Natural killer cell (primary cell): ENCODE data around the gene CDH20. TPM values are rescaled to one million over a fixed set of nuclear protein-coding genes. Genes with fewer than 3 reads are reported as not detected.
"Not testable (repeated sequence)": the region's sequence is repeated elsewhere in the genome, so short reads cannot be mapped to it uniquely, and the experiment has no call there.

Source experiments
- ATAC-seq, 3 donors: fragments of 150-1000 bp in 2 of 3; fragments of 200-7000 bp in 1 of 3; cut with Tn5 transposase; 1 replicate in 1 of 3; 2 replicates in 2 of 3; pipeline ENCODE4 v1.10.0; 2021; ENCODE audit warnings: mild to moderate bottlenecking in 2 of 3, moderate library complexity in 2 of 3
- DNase-seq, 2 donors: peaks; one replicate each; pipeline versions ENCODE4 v3.0.0 to v3.0.0-alpha.2; 2013 to 2021; ENCODE audit warnings: mixed read lengths in 1 of 2
- H3K27ac ChIP-seq: one replicate; pipeline ENCODE4 v1.5.1; 2013; ENCODE audit warnings: mild to moderate bottlenecking, low read length
- H3K27me3 ChIP-seq: one replicate; pipeline ENCODE4 v1.6.1; 2013; ENCODE audit warnings: low read length; ENCODE audit not compliant: control insufficient read depth, insufficient read depth
- H3K36me3 ChIP-seq: one replicate; pipeline ENCODE4 v1.6.1; 2013; ENCODE audit warnings: low read length; ENCODE audit not compliant: control insufficient read depth, insufficient read depth
- H3K4me1 ChIP-seq: one replicate; pipeline ENCODE4 v1.6.1; 2013; ENCODE audit warnings: low read length; ENCODE audit not compliant: control insufficient read depth, insufficient read depth
- H3K4me3 ChIP-seq: one replicate; pipeline ENCODE4 v1.5.1; 2013; ENCODE audit warnings: low read length
- H3K9me3 ChIP-seq: one replicate; pipeline ENCODE4 v1.6.1; 2013; ENCODE audit warnings: low read length; ENCODE audit not compliant: control insufficient read depth, insufficient read depth
- H3K27ac Mint-ChIP-seq, 2 donors: one replicate each; pipeline ENCODE4 v1.8.0; 2022; ENCODE audit warnings: mild to moderate bottlenecking in 2 of 2, mixed read lengths in 2 of 2, moderate library complexity in 1 of 2
- H3K27me3 Mint-ChIP-seq, 2 donors: one replicate each; pipeline ENCODE4 v1.8.0; 2022; ENCODE audit warnings: low read depth in 2 of 2, mixed read lengths in 2 of 2
- H3K36me3 Mint-ChIP-seq: one replicate; pipeline ENCODE4 v1.8.0; 2022; ENCODE audit warnings: mixed read lengths
- H3K4me1 Mint-ChIP-seq, 2 donors: one replicate each; pipeline ENCODE4 v1.8.0; 2022; ENCODE audit warnings: mixed read lengths in 2 of 2
- H3K4me3 Mint-ChIP-seq: one replicate; pipeline ENCODE4 v1.8.0; 2022; ENCODE audit warnings: mild to moderate bottlenecking, moderate library complexity, mixed read lengths
- H3K9me3 Mint-ChIP-seq, 2 donors: one replicate each; pipeline ENCODE4 v1.8.0; 2022; ENCODE audit warnings: mixed read lengths in 2 of 2
- WGBS: methylation state at CpG from one replicate; pipeline ENCODE4 v1.1.7; 2013; ENCODE audit warnings: missing lambda C conversion rate; ENCODE audit not compliant: insufficient coverage; 5-methylcytosine and 5-hydroxymethylcytosine counted together
- intact Hi-C: fragments of 100-400 bp; cut with micrococcal nuclease; formaldehyde crosslinking; loops from one replicate; pipeline ENCODE4 v1.14.2; 2022
- total RNA-seq, 4 donors: library from RNA; stranded (reverse); fragments of 120-200 nt in 1 of 4; gene quantifications; one replicate each; pipeline versions ENCODE4 v1.2.3 to v1.2.4, GENCODE V29; 2013 to 2022
- TF ChIP-seq, protein P1 (sequence below): fragments of 200-600 bp; IDR thresholded peaks from one replicate; pipeline ENCODE4 v1.8.0; 2022; ENCODE audit warnings: antibody characterized with exemption

Gene CDH20
- total RNA-seq, 3 donors from 2014 or later (not counting 1 experiment from before 2014, with no cell fraction given), result 0.09 to 0.10 TPM; not detected in 1

DNA sequence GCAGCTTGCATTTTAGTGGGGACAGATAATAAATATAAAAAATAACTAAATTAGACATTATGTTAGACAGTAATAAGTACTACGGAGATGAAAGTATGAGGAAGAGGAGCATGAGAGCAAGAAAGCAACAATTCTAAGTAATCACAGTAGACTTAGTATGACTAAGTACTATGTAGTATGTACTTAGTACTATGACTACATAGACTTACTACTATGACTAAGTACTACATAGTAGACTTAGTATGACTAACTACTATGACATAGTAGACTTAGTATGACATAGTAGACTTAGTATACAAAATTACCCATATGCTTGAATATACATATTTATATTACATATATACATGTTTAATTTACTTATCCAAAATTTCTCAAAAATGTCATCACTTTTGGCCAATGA is 29.3 kb downstream of the CDH20 start:
- H3K9me3 ChIP-seq, result no peaks in the 10 kb centered on the region
- Mint-ChIP-seq H3K27ac (no peak overlapping the region), H3K36me3 (no peaks in the 10 kb centered on the region), H3K27me3 (peaks cover 0 to 8% of the 10 kb centered on the region in 2 donors), H3K4me3 (no peak overlapping the region), H3K9me3 (peaks cover 0 to 2% of the 10 kb centered on the region in 2 donors), H3K4me1 (peaks cover 12% of the 10 kb centered on the region in 2 donors)
- H3K36me3 ChIP-seq, result no peaks in the 10 kb centered on the region
- WGBS, result no CpG with 5 or more reads among the region's 1 CpG
- no peak for ATAC-seq
- H3K4me1 ChIP-seq, result no peaks in the 10 kb centered on the region
- H3K27me3 ChIP-seq, result peaks cover 2% of the 10 kb centered on the region
- DNase-seq, result no peak
- H3K4me3 ChIP-seq, result no peak overlapping the region
- H3K27ac ChIP-seq, result no peak overlapping the region
- TF ChIP-seq, protein P1, sequence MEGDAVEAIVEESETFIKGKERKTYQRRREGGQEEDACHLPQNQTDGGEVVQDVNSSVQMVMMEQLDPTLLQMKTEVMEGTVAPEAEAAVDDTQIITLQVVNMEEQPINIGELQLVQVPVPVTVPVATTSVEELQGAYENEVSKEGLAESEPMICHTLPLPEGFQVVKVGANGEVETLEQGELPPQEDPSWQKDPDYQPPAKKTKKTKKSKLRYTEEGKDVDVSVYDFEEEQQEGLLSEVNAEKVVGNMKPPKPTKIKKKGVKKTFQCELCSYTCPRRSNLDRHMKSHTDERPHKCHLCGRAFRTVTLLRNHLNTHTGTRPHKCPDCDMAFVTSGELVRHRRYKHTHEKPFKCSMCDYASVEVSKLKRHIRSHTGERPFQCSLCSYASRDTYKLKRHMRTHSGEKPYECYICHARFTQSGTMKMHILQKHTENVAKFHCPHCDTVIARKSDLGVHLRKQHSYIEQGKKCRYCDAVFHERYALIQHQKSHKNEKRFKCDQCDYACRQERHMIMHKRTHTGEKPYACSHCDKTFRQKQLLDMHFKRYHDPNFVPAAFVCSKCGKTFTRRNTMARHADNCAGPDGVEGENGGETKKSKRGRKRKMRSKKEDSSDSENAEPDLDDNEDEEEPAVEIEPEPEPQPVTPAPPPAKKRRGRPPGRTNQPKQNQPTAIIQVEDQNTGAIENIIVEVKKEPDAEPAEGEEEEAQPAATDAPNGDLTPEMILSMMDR, result no peak
- intact Hi-C loops, result no loop called here

GRCh38 chr18:61364953-61365352 is 31.7 kb downstream of the CDH20 start:
- Mint-ChIP-seq H3K4me1 (peaks cover 11 to 12% of the 10 kb centered on the region in 2 donors), H3K27ac (no peak overlapping the region), H3K27me3 (peaks cover 0 to 8% of the 10 kb centered on the region in 2 donors), H3K4me3 (no peak overlapping the region), H3K36me3 (no peaks in the 10 kb centered on the region), H3K9me3 (peaks cover 0 to 2% of the 10 kb centered on the region in 2 donors)
- TF ChIP-seq, protein P1, result no peak
- no peak overlapping the region for H3K27ac ChIP-seq
- intact Hi-C loops, result no loop called here
- no peaks in the 10 kb centered on the region for H3K36me3 ChIP-seq
- H3K4me1 ChIP-seq, result no peaks in the 10 kb centered on the region
- 86% methylated on average over 1 of the region's 1 CpG for WGBS
- no peaks in the 10 kb centered on the region for H3K9me3 ChIP-seq
- no peak for ATAC-seq
- H3K27me3 ChIP-seq, result peaks cover 2% of the 10 kb centered on the region
- no peak for DNase-seq
- no peak overlapping the region for H3K4me3 ChIP-seq

- intact Hi-C loops, result no loop called here
- Mint-ChIP-seq H3K9me3 (peaks cover 0 to 2% of the 10 kb centered on the region in 2 donors), H3K36me3 (no peaks in the 10 kb centered on the region), H3K27me3 (peaks cover 0 to 8% of the 10 kb centered on the region in 2 donors), H3K4me3 (no peak overlapping the region), H3K4me1 (no peaks in the 10 kb centered on the region), H3K27ac (no peak overlapping the region)
- no peak for DNase-seq
- no peaks in the 10 kb centered on the region for H3K36me3 ChIP-seq
- H3K27me3 ChIP-seq, result peaks cover 2% of the 10 kb centered on the region
- 80% methylated on average over 1 of the region's 2 CpGs for WGBS
- TF ChIP-seq, protein P1, result no peak
- no peaks in the 10 kb centered on the region for H3K9me3 ChIP-seq
- no peaks in the 10 kb centered on the region for H3K4me1 ChIP-seq
- H3K27ac ChIP-seq, result no peak overlapping the region
- ATAC-seq, result no peak
- H3K4me3 ChIP-seq, result no peak overlapping the region
Measured at GRCh38 chr18:61368001-61368400, 34.8 kb downstream of the CDH20 start.

DNA sequence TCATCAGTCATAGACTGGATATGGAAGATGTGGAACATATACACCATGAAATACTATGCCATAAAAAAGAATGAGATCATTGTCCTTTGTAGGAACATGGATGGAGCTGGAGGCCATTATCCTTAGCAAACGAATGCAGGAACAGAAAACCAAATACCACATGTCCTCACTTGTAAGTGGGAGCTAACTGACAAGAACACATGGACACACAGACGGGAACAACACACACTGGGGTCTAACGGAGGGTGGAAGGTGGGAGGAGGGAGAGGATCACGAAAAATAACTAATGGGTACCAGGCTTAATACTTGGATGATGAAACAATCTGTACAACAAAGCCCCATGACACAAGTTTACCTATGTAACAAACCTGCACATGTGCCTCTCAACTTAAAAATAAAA is 36.4 kb downstream of the CDH20 start:
- H3K27ac ChIP-seq, H3K27me3 Mint-ChIP-seq, H3K4me3 Mint-ChIP-seq, H3K4me3 ChIP-seq, ATAC-seq, H3K27ac Mint-ChIP-seq, H3K9me3 ChIP-seq, H3K36me3 Mint-ChIP-seq, H3K4me1 Mint-ChIP-seq, H3K4me1 ChIP-seq, DNase-seq, H3K36me3 ChIP-seq, H3K9me3 Mint-ChIP-seq, intact Hi-C loops, H3K27me3 ChIP-seq: not testable (repeated sequence)
- WGBS, result 62% methylated on average over 2 of the region's 4 CpGs
